ENCODE data around the gene ATP6AP2.
"Not testable (repeated sequence)": the region's sequence is repeated elsewhere in the genome, so short reads cannot be mapped to it uniquely, and the experiment has no call there.

Gene ATP6AP2

DNA sequence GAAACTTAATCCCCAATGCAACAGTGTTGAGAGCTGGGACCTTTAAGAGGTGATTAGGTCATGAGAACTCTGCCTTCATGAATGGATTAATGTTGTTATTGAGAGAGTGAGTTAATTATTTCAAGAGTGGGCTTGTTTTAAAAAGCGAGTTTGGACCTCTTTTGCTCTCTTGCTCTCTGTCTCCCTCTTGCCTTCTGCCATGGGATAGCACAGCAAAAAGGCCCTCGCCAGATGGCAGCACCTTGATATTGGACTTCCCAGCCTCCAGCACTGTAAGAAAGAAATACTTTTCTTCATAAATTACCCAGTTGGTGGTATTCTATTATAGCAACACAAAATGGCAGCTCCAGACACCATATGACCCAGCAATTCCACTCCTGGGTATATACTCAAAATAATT lies 7.0 kb upstream of the ATP6AP2 start:
- H3K4me3 ChIP-seq (ENCODE audit: low read depth, low read length), result no peak overlapping the region

DNA sequence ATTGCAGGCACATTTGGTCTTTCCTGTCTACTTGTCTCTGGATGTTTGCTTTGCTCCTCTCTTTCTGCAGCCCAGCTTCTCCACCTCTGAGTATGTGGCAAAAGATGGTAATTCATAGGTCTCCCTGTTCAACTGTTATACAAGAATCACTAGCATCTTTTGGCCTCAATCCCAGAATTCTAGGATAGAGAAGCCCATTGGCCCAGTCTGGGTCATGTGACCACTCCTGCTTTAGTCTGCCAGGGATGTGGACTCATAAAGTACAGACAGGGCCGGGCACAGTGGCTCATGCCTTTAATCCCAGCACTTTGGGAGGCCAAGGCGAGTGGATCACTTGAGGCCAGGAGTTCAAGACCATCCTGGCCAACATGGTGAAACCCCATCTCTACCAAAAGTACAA lies 5.4 kb upstream of the ATP6AP2 start:
- not testable (repeated sequence) for H3K4me3 ChIP-seq (ENCODE audit: low read depth, low read length)

DNA sequence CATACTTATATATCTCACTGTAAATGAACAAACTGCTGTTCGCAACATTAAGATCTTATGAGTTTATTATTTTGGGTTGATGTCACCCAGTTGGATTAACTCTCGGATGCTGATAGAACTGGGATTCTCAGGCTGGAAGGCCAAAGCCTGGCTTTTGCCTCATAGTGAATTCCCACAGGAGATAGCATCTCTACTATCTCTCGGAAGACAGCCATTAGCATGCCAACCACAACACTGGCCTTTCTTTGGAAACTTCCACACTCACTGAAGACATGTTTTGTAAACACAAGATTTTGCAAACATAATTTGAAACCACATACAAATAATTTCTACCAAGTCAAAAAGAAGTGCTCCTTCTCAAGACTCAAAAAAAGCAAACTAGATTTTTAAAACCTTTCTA lies 4.5 kb upstream of the ATP6AP2 start:
- no peak overlapping the region for H3K4me3 ChIP-seq (ENCODE audit: low read depth, low read length)

DNA sequence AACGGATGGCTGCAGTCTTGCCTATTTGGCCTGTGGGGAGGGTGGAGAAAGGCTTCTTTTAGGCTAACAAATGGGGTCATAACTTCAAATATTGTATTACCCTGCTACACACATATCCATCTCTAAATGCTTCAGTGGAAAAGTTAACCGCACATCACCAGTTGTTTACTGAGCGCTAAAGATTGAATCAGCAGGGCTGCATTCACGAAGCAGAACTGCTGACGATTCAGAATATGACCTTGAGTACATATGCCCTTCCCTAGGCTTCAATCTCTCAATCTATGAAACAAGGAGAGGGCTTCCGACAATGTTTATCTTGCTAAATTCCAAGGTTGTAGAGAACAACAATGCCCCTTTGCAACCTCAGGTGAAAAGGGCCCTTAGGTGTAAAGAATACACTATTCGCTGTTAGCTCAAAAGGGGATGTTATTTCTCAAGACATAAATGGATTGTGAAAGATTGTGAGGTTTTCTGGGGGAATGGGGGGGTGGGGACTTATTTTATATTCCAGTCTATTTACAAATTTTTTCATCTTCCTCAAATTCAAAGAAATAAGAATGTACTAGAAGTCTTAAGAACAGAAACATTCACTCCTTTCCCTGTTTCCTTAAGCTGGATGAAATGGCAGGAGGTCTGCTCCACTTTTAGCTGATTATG lies 2.6 kb upstream of the ATP6AP2 start:
- H3K4me3 ChIP-seq (ENCODE audit: low read depth, low read length), result no peak overlapping the region

DNA sequence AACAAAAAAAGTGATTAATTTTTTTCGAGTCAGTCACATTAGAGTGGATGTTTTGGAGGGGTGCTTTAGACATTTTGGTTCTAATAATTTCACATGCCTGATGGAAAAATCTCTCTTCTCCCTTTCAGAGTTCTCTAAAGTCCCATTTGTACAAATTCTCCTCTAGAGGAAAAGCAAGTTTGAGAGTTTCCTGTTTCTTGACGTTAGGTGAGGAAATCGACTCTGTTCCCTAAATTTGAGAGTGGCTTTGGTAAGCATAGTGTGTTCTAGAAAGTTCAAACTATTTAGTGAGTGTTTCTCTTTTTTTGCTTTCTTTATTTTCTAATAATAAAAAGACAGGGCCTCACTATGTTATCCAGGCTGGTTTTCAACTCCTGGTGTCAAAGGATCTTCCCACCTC lies 1.6 kb upstream of the ATP6AP2 start:
- H3K4me3 ChIP-seq (ENCODE audit: low read depth, low read length), result no peak overlapping the region

DNA sequence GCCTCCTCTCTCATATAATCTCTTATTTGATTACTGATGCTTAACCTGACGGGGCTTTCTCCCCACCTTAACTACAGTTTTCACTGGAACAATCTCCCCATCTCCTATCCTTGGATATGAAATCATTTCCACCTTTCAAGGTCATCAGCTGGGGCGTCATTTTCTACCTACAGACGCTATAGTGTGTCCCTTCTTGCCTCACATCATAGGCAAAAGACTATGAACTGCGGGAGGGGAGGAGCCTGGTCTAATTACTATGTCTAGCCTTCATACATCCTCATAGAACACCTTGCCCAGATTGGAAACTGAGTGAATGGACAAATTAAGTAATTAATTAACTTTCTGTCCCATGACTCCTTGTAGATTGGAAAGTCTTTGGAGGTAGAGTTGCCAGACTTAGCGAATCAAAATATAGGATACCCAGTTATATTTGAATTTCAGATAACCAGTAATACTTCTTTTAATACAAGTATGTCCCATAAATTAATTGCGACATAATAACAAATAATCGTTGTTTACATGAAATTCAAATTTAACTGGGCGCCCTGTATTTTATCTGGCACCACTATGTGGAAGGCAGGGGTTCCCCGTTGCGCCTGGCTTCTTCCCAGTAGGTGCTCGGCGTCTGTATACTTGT lies 752 bp upstream of the ATP6AP2 start:
- peak overlapping the region; percentile 67 for H3K4me3 ChIP-seq (ENCODE audit: low read depth, low read length)

DNA sequence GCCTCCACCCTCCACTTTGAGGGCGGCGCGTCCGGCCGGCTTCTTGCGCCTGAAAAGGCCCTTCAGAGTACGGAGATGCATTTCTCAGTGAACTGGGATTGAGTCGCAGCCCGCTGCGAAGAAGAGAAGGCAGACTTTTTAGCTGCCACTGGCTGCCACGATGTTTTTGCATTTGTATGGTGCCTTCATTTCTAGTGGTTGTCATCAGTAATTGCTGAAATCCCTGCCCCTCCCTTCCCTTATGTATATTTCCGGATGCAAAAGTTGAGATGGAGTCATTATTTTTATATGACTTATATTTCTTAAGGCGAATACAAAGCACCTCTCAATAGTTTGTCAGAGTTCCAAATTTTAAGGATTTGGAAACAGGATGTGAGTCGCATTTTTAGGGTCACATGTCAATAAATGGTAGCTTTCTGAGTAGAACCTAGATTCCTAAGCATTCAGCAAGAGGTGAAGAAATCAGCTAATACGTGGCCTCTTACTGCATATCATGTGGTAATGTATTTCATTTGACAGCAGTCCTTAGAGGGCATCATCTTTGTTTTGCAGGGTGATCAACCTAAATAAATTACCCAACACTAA lies 658 bp downstream of the ATP6AP2 start:
- peak overlapping the region; percentile 67 for H3K4me3 ChIP-seq (ENCODE audit: low read depth, low read length)

DNA sequence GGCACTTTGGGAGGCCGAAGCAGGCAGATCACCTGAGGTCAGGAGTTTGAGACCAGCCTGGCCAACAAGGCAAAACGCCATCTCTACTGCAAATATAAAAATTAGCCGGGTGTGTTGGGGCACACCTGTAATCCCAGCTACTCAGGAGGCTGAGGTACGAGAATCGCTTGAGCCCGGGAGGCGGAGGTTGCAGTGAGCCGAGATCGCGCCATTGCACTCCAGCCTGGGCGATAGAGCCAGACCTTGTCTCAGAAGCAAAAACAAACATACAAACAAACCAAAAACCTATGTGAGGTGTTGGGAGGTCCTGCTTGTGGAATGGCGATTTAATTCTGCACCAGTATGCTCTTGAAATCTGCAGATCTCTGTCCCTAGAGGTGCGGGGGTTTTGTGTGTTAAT lies 1.4 kb downstream of the ATP6AP2 start:
- not testable (repeated sequence) for H3K4me3 ChIP-seq (ENCODE audit: low read depth, low read length)

DNA sequence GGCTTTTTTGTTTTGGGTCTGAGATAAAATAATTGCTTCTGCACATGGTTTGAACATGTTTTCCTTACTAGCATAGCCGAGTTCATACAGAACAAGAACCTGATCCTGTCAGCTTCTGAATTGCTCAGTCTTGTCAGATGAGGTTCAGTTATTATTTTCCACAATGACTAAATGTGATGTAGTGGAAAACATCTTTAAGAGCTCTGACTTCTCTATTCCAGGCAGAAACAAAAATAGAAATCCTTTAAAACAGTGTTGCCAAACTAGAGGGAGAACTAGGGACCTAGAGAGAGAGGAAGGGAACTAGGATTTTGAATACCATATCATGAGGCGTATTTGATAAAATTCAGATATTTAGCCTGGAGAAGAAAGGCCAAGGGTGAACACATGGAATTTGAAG lies 2.0 kb downstream of the ATP6AP2 start:
- H3K4me3 ChIP-seq (ENCODE audit: low read depth, low read length), result no peak overlapping the region

DNA sequence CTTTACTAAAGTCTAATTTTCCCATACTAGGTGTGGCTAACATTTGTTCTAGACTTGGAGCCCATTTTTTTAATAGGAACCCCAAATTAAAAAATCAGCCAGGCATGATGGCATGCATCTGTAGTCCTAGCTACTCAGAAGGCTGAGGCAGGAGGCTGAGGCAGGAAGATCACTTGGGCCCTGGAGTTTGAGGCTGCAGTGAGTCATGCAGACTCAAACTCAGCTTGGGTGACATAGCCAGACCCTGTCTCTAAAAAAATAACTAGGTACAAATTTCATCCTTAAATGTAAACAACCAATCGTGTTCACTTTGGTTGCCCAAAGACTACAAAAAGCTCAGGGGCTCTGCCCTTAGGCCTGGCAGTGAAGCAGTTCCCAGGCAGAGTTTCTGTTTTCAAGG lies 6.9 kb downstream of the ATP6AP2 start:
- not testable (repeated sequence) for H3K4me3 ChIP-seq (ENCODE audit: low read depth, low read length)

DNA sequence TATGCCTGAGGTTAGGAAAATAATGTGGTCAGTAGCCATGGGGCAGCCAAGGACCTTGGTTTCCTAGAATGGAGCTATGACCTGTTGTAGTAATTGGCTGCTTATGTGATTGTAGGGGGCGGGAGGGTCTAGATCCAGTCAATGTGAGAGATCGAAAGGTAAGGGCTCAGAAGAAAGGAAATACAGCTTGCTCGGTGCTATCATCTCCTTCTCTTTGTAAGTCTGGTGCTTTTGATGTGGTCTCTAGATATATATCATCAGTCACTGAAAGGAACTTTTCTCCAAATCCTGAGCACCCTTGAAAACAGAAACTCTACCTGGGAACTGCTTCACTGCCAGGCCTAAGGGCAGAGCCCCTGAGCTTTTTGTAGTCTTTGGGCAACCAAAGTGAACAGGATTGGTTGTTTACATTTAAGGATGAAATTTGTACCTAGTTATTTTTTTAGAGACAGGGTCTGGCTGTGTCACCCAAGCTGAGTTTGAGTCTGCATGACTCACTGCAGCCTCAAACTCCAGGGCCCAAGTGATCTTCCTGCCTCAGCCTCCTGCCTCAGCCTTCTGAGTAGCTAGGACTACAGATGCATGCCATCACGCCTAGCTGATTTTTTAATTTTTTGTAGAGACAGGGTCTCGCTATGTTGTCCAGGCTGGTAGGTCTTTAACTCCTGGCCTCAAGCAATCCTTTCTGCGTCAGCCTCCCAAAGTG lies 9.0 kb downstream of the ATP6AP2 start:
- not testable (repeated sequence) for H3K4me3 ChIP-seq (ENCODE audit: low read depth, low read length)

DNA sequence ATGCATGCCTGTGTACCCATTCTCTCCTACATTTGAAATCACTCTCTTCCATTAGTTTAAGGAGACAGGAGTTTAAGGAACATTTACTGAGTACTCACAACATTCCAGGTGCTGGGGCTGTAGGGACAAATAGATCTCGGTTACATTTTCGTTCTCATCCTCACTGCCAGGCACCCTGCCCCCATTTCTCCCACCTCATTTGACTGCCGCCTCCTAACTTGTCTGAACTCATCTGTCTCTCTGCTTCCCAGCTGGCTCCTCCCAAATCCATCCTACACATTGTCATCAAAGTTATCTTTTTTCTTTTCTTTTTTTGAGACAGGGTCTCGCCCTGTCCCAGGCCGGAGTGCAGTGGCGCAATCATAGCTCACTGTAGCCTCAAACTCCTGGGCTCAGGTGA lies 22.7 kb downstream of the ATP6AP2 start:
- no peak overlapping the region for H3K4me3 ChIP-seq (ENCODE audit: low read depth, low read length)

DNA sequence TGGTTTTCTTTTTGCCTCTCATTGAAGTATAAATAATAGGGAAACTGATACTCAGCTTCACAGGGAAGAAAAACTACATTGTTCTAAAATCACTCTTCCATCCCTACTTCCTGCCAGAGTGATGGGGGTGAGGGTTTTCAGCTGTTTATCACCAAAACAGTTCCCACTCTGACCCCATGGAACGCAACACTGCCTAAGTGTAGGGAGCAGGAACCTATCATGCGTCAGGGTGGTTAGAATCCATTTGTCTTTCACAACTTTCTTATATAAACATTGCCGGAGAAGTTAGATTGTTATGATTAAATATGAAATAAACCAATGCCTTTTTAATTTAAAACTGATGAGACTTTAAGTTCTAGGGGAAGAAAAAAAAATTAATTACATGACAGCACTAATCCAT lies 26.6 kb downstream of the ATP6AP2 start:
- no peak overlapping the region for H3K4me3 ChIP-seq (ENCODE audit: low read depth, low read length)

DNA sequence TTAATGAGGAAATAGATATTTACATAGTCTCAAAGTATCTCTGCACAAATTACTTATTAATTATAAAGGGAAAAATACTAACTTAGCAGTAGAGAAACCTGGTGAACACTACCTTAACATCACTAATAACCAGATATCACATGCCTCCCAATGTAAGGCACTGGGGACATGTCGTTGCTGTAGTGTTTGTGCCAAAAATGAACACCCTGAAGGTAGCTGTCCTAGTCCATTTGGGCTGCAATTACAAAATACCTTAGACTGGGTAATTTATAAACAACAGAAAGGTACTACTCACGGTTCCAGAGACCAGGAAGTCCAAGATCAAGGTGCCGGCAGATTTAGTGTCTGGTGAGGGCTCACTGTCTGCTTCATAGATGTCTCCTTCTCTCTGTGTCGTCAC lies 31.7 kb downstream of the ATP6AP2 start:
- H3K4me3 ChIP-seq (ENCODE audit: low read depth, low read length), result no peak overlapping the region

DNA sequence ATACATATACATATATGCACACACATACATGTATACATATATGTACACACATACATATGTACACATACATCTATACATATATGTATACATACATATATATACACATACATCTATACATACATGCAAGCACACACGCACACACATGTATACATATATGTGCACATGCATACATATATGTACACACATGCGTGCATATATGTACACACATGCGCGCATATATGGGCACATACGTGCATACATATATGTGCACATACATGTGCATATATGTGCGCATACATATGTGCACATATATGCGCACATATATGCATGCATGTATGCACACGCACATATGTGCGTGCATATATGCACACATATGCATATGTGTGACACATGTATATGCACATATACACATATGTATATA lies 35.2 kb downstream of the ATP6AP2 start:
- no peak overlapping the region for H3K4me3 ChIP-seq (ENCODE audit: low read depth, low read length)

DNA sequence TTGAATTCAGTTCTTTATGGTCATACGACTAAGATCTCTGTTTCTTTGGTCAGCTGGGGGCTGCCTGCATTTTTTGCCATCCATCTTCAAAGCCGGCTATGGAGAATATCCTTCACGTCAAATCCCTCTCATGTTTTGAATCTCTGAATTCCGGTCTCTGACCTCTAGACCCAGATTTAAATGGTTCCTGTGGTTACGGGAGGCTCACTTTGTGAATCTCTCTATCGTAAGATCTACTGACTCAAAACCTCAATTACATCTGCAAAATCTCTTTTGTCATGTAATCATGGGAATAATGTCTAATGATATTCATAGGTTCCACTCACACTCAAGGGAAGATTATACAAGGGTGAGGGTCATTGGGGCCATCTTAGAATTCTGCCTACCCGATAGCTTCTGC lies 36.8 kb downstream of the ATP6AP2 start:
- no peak overlapping the region for H3K4me3 ChIP-seq (ENCODE audit: low read depth, low read length)

DNA sequence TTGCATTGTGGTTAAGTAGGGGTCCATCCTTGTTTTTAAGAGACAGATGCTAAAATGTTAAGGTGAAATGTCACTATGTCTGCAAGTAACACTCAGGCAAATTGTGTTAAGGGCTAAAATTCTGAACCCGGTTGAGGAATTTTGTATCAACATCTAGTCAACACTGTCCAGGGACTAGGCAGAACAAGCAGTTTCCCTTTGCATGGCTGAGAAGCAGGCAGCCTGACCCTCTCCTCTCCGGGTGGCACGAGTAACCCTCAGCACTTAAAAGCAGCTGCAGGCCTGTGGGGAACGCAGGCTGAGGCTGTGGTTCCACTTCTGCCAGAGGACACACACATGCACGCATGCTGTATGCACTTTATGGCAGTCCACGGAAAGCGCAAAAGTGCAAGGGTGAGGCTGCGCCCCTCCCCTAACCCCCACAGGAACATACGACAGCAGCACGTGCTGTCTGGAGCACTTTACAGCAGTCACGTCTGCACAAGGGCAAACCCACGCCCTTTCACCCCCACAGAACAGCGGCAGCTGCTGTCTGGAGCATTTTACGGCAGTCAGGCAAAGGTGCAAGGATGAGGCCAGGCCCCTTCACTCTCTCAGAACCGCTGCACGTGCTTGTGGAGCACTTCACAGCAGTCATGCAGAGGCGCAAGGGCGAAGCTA lies 41.8 kb downstream of the ATP6AP2 start:
- no peak overlapping the region for H3K4me3 ChIP-seq (ENCODE audit: low read depth, low read length)

DNA sequence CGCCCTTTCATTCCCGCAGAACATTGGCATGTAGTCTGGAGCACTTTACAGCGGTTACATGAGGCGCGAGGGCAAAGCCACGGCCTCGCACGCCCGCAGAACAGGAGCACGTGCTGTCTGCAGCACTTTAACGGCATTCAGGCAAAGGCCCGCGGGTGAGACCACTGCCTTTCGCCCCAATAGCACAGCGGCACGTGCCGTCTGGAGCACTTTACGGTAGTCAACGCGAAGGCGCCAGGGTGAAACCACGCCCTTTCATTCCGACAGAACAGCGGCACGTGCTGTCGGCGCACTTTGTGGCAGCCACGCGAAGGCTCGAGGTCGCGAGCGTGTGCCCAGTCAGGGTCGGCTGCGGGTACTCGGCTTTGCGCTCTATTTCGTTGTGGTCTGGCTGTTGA lies 42.4 kb downstream of the ATP6AP2 start, which contains the start of gene MPC1L:
Gene MPC1L (plus strand): TSS at position 290 of the 398 bp plus-strand sequence. CDS start 138 bp downstream, outside the sequence.
- no peak within 1 kb of the TSS for H3K4me3 ChIP-seq (ENCODE audit: low read depth, low read length)

DNA sequence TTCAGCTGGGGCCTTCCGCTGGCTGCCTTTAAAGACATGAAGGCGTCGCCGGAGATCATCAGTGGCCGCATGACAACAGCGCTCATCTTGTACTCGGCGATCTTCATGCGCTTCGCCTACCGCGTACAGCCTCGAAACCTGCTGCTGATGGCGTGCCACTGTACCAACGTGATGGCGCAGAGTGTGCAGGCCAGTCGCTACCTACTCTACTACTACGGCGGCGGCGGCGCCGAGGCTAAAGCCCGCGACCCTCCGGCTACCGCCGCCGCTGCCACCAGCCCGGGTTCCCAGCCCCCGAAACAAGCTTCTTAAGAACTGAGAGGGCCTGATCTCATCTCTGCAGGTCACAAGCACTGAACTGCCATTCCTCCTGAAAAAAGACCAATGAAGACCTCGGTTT lies 42.9 kb downstream of the ATP6AP2 start:
- no peak overlapping the region for H3K4me3 ChIP-seq (ENCODE audit: low read depth, low read length)

DNA sequence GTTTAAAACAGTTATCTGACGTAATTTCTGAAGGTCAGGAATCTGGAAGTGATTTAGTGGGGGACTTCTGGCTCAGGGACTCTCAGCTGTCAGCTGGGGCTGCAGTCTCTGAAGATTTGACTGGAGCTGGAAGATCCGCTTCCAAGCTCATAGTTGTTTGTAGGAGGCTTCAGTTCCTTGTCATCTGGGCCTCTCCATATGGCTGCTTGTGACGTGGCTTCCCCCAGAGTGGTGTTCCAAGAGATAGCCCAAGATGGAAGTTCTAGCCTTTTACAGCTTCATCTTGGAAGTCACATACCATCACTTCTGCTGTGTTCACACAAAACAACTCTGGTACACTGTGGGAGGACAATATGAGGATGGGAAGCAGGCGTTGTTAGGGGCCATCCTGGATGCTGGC lies 44.5 kb downstream of the ATP6AP2 start:
- H3K4me3 ChIP-seq (ENCODE audit: low read depth, low read length), result no peak overlapping the region

DNA sequence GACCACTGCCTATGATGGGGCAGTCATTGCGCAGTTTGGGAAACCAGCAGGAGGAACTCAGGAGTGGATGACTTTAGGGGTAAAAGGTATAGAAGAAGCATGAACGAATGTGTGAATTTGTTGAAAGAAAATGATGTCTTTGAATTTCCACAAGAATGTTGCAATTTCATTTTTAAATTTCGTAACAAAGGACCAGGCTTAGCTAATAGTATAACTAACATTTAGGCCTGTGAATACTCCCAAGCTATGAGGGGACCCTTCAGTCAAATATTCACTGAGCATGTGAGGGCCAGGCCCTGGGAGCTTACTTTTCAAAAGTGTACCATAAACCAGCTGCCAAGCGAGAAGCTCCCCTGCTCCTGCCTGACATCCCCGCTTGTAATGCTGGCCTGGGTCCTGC lies 47.7 kb downstream of the ATP6AP2 start:
- no peak overlapping the region for H3K4me3 ChIP-seq (ENCODE audit: low read depth, low read length)
